Ovary (tissue), 9 donors: ENCODE data around the gene LMO1. TPM values are rescaled to one million over a fixed set of nuclear protein-coding genes. Genes with fewer than 3 reads are reported as not detected.

Experiments
- DNase-seq, 5 donors: peaks; one replicate each; pipeline ENCODE4 v3.0.0-alpha.2; 2019 to 2020
- H3K27ac ChIP-seq, 2 donors: fragments of 200-600 bp; one replicate each; pipeline versions ENCODE4 v1.5.1 to v1.8.0; 2019 to 2022
- H3K27me3 ChIP-seq: fragments of 200-600 bp; one replicate; pipeline ENCODE4 v1.8.0; 2022
- H3K36me3 ChIP-seq: fragments of 200-600 bp; sonication (generic); one replicate; pipeline ENCODE4 v1.5.1; 2019
- H3K4me1 ChIP-seq: one replicate; pipeline ENCODE4 v1.8.1; 2013; ENCODE audit warnings: mild to moderate bottlenecking, moderate library complexity; ENCODE audit not compliant: insufficient read depth
- H3K4me3 ChIP-seq: fragments of 200-600 bp; sonication (generic); one replicate; pipeline ENCODE4 v1.5.1; 2017
- H3K9me3 ChIP-seq, 2 donors: fragments of 200-600 bp in 1 of 2; sonication (generic) in 1 of 2; one replicate each; pipeline versions ENCODE4 v1.5.1 to v1.8.1; 2013 to 2019; ENCODE audit warnings: mild to moderate bottlenecking in 1 of 2, moderate library complexity in 1 of 2
- EP300 ChIP-seq: sonication (generic); formaldehyde crosslinking; IDR thresholded peaks from one replicate; pipeline ENCODE4 v1.6.1; 2017; ENCODE audit warnings: antibody characterized with exemption
- POLR2A ChIP-seq: fragments of 450-650 bp; IDR thresholded peaks from one replicate; pipeline ENCODE4 v1.6.1; 2017; ENCODE audit warnings: antibody characterized with exemption, mild to moderate bottlenecking, moderate library complexity
- WGBS, 3 donors: extraction: QIAGEN DNeasy Blood & Tissue Kit in 1 of 3; methylation state at CpG; one replicate each; pipeline versions ENCODE4 v1.1.5 to v1.1.7; 2013 to 2017; 5-methylcytosine and 5-hydroxymethylcytosine counted together
- intact Hi-C, 4 donors: fragments of 100-400 bp; cut with DNase I; formaldehyde crosslinking; loops; one replicate each; pipeline versions ENCODE4 v1.11.0 to v1.15.1; 2022 to 2023
- polyA plus RNA-seq, 2 donors: library from polyadenylated mRNA; stranded (reverse); fragments of 200-250 nt in 1 of 2; fragments of 350-450 nt in 1 of 2; fragmentation: Illumina TruSeq in 1 of 2; extraction: RNeasy Lipid Tissue Mini Kit (QIAGEN cat#74804) in 1 of 2; gene quantifications; one replicate each; pipeline ENCODE4 v1.2.3, GENCODE V29; 2013 to 2014
- total RNA-seq, 7 donors: library from RNA; depleted of rRNA in 2 of 7; stranded (reverse); fragments of >200 nt in 2 of 7; fragmentation: NEBNext Ultra II Directional in 3 of 7; extraction: Animal tissue kit (Norgen Biotek cat#: 25700) in 3 of 7; gene quantifications; one replicate each; pipeline versions ENCODE4 v1.1.0 to v1.2.4, GENCODE V29; 2016 to 2023
- TF ChIP-seq, protein P1 (sequence below), 3 donors: fragments of 450-650 bp in 2 of 3; fragments of 200-600 bp in 1 of 3; IDR thresholded peaks; one replicate each; pipeline versions ENCODE4 v1.5.1 to v1.8.0; 2016 to 2022; ENCODE audit warnings: antibody characterized with exemption in 3 of 3, mild to moderate bottlenecking in 1 of 3
- donor health status: DM: no; HTN: no; CAD: no; lungs with moderate emphysema.
- donor health status: DM: no; HTN: no; CAD: no.
- donor health status: Bipolar disorder and iron deficiency.
- donor health status: DM: yes; HTN: yes; CAD: no.
- donor health status: DM: no; HTN: no; CAD: no.
- donor health status: DM: yes; HTN: yes; CAD: no.

Gene LMO1
- total and polyA plus RNA-seq, 9 donors = 0.18 to 0.55 (median 0.32) TPM; not detected in 6

DNA sequence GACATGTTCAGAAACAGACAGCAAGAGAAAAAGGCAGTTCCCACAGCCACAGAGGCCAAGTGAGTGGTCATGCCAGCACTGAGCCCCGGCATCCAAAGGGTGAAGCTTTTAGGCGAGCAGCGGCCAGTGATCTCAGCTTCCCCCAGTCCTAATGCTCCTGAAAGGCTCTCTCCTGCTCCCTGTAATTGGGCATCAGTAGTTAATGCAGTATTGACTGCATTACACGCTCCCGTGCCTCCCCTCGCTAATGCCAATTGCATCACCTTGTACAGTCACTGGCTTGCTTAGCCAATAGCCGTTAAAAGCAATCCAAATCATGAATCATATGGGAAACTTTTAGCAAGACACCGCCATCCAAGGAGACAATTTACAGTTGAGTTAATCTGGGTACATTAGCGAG is 4.9 kb downstream of the LMO1 start:
- intact Hi-C loops = no loop called here
- Histone ChIP-seq H3K4me1 (peaks cover 5% of the 10 kb centered on the region), H3K27me3 (no peaks in the 10 kb centered on the region), H3K27ac (no peak overlapping the region), H3K4me3 (no peak overlapping the region), H3K9me3 (no peaks in the 10 kb centered on the region), H3K36me3 (no peaks in the 10 kb centered on the region)
- WGBS, 3 donors = 72 to 77% (median 74%) methylated on average over 9 of the region's 9 CpGs
- DNase-seq = no peak
- TF ChIP-seq EP300 (no peak), POLR2A (no peak)
- TF ChIP-seq, protein P1, sequence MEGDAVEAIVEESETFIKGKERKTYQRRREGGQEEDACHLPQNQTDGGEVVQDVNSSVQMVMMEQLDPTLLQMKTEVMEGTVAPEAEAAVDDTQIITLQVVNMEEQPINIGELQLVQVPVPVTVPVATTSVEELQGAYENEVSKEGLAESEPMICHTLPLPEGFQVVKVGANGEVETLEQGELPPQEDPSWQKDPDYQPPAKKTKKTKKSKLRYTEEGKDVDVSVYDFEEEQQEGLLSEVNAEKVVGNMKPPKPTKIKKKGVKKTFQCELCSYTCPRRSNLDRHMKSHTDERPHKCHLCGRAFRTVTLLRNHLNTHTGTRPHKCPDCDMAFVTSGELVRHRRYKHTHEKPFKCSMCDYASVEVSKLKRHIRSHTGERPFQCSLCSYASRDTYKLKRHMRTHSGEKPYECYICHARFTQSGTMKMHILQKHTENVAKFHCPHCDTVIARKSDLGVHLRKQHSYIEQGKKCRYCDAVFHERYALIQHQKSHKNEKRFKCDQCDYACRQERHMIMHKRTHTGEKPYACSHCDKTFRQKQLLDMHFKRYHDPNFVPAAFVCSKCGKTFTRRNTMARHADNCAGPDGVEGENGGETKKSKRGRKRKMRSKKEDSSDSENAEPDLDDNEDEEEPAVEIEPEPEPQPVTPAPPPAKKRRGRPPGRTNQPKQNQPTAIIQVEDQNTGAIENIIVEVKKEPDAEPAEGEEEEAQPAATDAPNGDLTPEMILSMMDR (IDR thresholded peaks at IDR 0.05) = no peak

DNA sequence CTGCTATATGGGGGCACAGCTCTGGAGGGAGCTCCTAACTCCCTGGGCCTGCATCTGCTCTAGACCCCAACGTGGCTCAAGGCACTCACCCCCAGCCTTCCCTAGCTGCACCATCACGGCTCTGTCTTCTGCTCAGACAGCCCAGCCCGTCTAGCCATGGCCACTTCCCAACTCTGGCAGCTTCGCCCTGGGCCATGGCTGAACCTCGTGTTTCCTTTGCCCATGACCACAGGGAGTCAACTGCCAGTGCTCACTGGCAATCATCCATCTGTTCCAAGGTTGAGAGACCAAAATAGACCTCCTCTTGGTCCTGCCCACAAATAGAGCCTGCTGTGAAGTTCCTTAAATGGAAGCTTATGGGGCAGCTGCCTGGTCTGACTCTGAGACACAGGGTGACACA is 5.4 kb downstream of the LMO1 start:
- no peak overlapping the region for H3K27ac ChIP-seq
- no peak for TF ChIP-seq POLR2A
- TF ChIP-seq EP300 = no peak
- TF ChIP-seq, protein P1 (IDR thresholded peaks at IDR 0.05) = no peak
- intact Hi-C loops = no loop called here
- no peak for DNase-seq
- H3K4me1 ChIP-seq = peaks cover 5% of the 10 kb centered on the region
- H3K9me3 ChIP-seq = no peaks in the 10 kb centered on the region
- H3K4me3 ChIP-seq = no peak overlapping the region
- no peaks in the 10 kb centered on the region for H3K27me3 ChIP-seq
- 55 to 63% (median 61%) methylated on average over 5 of the region's 5 CpGs for WGBS, 3 donors
- no peaks in the 10 kb centered on the region for H3K36me3 ChIP-seq

DNA sequence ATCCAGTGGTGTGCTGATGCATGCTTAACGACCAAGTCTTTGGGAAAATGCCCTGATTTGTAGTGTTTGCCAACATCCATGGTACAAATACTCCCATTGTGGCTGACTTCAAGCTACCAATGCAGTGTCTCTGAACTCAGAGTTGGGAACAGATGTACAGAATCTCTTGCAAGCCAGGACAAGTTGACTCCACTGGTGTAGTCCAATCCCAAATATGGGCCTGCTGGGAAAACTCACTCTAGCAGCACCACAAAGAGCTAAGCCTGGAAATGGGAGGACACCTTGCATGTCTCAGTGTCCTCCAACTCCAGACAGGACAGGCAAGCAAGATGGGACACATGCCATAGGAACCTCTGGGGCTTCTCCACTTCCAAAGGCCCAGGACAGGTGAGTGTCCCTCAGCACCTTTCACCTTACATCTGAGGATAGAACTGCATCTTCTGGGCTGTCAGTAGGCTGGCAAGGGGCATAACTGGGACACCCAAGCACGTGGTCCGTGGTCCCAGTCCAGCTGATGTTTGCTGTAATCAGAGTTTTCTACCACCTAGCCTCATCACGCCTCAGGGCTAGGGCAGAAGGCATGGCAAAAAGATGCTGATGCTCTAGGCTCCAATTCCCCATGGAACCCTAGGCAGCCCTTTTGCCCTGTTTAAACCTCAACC is 6.5 kb downstream of the LMO1 start:
- 83 to 85% (median 84%) methylated on average over 4 of the region's 4 CpGs for WGBS, 3 donors
- Histone ChIP-seq H3K4me1 (no peaks in the 10 kb centered on the region), H3K27me3 (no peaks in the 10 kb centered on the region), H3K27ac (no peak overlapping the region), H3K36me3 (no peaks in the 10 kb centered on the region), H3K9me3 (no peaks in the 10 kb centered on the region), H3K4me3 (no peak overlapping the region)
- TF ChIP-seq, protein P1 (IDR thresholded peaks at IDR 0.05) = no peak
- intact Hi-C loops = no loop called here
- DNase-seq = peak in 1 of 5 donors; percentile 2

DNA sequence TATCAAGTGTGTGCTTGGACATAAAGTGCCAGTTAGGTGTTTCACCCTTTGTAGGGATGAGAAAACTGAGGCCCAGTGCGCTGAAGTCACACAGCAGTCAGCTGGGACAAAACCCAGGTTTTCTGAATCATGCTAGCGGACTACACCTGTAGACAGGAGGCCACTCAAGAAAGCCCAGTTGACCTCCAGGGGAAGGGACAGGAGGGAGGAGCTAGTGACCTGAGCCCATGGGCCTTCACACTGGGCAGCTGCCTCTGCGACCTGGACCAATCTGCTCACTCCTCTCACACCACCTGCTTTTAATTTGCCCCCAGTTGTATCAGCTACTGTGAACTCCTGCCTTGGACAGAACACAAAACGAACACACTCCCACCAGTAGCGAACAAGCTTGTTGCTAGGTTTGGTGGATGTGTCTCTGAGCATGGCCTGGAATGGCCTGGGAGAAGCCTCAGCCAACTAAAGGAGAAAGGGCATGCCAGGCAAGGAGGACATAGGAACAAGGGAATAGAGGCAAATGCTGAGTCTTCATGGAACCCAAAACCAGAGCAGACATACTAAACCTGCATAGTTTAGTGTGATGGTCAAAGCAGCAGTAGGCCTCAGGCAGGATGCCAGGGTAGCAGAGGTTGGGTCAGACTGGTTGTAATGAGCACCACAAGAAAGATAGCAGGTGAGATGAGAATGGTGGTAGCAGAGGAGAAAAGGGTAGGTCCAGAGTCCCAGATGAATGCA is 7.2 kb downstream of the LMO1 start:
- intact Hi-C loops = no loop called here
- Histone ChIP-seq H3K4me3 (no peak overlapping the region), H3K27ac (no peak overlapping the region), H3K4me1 (no peaks in the 10 kb centered on the region), H3K9me3 (no peaks in the 10 kb centered on the region), H3K36me3 (no peaks in the 10 kb centered on the region), H3K27me3 (no peaks in the 10 kb centered on the region)
- WGBS, 3 donors = 83 to 93% (median 87%) methylated on average over 5 of the region's 5 CpGs
- no peak for TF ChIP-seq POLR2A
- TF ChIP-seq, protein P1 (IDR thresholded peaks at IDR 0.05) = no peak
- no peak for TF ChIP-seq EP300
- peak in 1 of 5 donors; percentile 14 for DNase-seq
